Measurements from ENCODE around the gene SPTSSB.

The SPTSSB gene

GRCh38 chr3:161371441-161372320, at the start of gene SPTSSB:
TSS of gene SPTSSB (minus strand) at chr3:161371517. CDS start at chr3:161346323, 25,194 bp downstream.
- H3K4me3 ChIP-seq (ENCODE audit: low read depth, low read length), result peak within 1 kb of the TSS; percentile 40
- peak; percentile 21 for DNase-seq (ENCODE audit: low read depth)
- peak; percentile 33 for TF ChIP-seq CTCF (conservative IDR thresholded peaks at IDR 0.05; ENCODE audit: low read depth, low read length)

GRCh38 chr3:161420746-161421145, 49.4 kb upstream of the SPTSSB start:
- TF ChIP-seq CTCF (conservative IDR thresholded peaks at IDR 0.05; ENCODE audit: low read depth, low read length), result peak; percentile 40
- H3K4me3 ChIP-seq (ENCODE audit: low read depth, low read length), result no peak overlapping the region
- DNase-seq (ENCODE audit: low read depth), result peak; percentile 52

GRCh38 chr3:161419555-161420333, 48.4 kb upstream of the SPTSSB start:
- no peak for TF ChIP-seq CTCF (conservative IDR thresholded peaks at IDR 0.05; ENCODE audit: low read depth, low read length)
- DNase-seq (ENCODE audit: low read depth), result no peak
- H3K4me3 ChIP-seq (ENCODE audit: low read depth, low read length), result no peak overlapping the region

- TF ChIP-seq CTCF (conservative IDR thresholded peaks at IDR 0.05; ENCODE audit: low read depth, low read length), result no peak
Observed at GRCh38 chr3:161415506-161416231, 44.4 kb upstream of the SPTSSB start.

GRCh38 chr3:161414907-161415306, 43.6 kb upstream of the SPTSSB start:
- no peak for TF ChIP-seq CTCF (conservative IDR thresholded peaks at IDR 0.05; ENCODE audit: low read depth, low read length)
- no peak for DNase-seq (ENCODE audit: low read depth)
- no peak overlapping the region for H3K4me3 ChIP-seq (ENCODE audit: low read depth, low read length)

More at GRCh38 chr3:161415506-161416231, 44.4 kb upstream of the SPTSSB start:
- peak; percentile 91 for DNase-seq (ENCODE audit: low read depth)
- H3K4me3 ChIP-seq (ENCODE audit: low read depth, low read length), result no peak overlapping the region

- no peak for TF ChIP-seq CTCF (conservative IDR thresholded peaks at IDR 0.05; ENCODE audit: low read depth, low read length)
- H3K4me3 ChIP-seq (ENCODE audit: low read depth, low read length), result no peak overlapping the region
- no peak for DNase-seq (ENCODE audit: low read depth)
Observed at GRCh38 chr3:161413855-161414210, 42.5 kb upstream of the SPTSSB start.

Data from choroid plexus epithelial cell (primary cell).